ENCODE measurements around the gene LPXN. TPM values are rescaled to one million over a fixed set of nuclear protein-coding genes. Genes with fewer than 3 reads are reported as not detected.

LPXN gene
- total RNA-seq, 1 experiment from 2014 or later: 2.1 TPM

- TF ChIP-seq IRF2 (CRISPR knock-in tag; IDR thresholded peaks at IDR 0.05; ENCODE audit: borderline replicate concordance, low read depth): no peak
- no peak for TF ChIP-seq CDX4 (CRISPR knock-in tag; IDR thresholded peaks at IDR 0.05; ENCODE audit: borderline replicate concordance)
- TF ChIP-seq MYBL2 (CRISPR knock-in tag; IDR thresholded peaks at IDR 0.05): peak; percentile 42; the same call in 1 of the 2 replicates
- 0 out of 2 replicates have a peak, but pooled peaks have one; percentile 59 for TF ChIP-seq NFE2L1 (CRISPR knock-in tag; IDR thresholded peaks at IDR 0.05)
- TF ChIP-seq ZNF532 (CRISPR knock-in tag; IDR thresholded peaks at IDR 0.05; ENCODE audit: borderline replicate concordance): no peak
- peak; percentile 73 for TF ChIP-seq ZNF263 (CRISPR knock-in tag; IDR thresholded peaks at IDR 0.05; ENCODE audit: low read depth)
- TF ChIP-seq HMGA2 (CRISPR knock-in tag; IDR thresholded peaks at IDR 0.05): no peak
- no peak for TF ChIP-seq AFF4 (CRISPR knock-in tag; IDR thresholded peaks at IDR 0.05; ENCODE audit: borderline replicate concordance)
- TF ChIP-seq PRRX2 (CRISPR knock-in tag; IDR thresholded peaks at IDR 0.05): no peak
- no peak for TF ChIP-seq ATF1 (CRISPR knock-in tag; IDR thresholded peaks at IDR 0.05)
- TF ChIP-seq SP1 (CRISPR knock-in tag; conservative IDR thresholded peaks at IDR 0.05): 0 out of 2 replicates have a peak, but pooled peaks have one; percentile 19
- 0 out of 2 replicates have a peak, but pooled peaks have one; percentile 62 for TF ChIP-seq ZNF219 (CRISPR knock-in tag; IDR thresholded peaks at IDR 0.05; ENCODE audit: borderline replicate concordance)
- TF ChIP-seq ZNF121 (CRISPR knock-in tag; IDR thresholded peaks at IDR 0.05): no peak
- TF ChIP-seq TEAD4 (CRISPR knock-in tag; IDR thresholded peaks at IDR 0.05): 0 out of 2 replicates have a peak, but pooled peaks have one; percentile 13
- no peak for TF ChIP-seq FOXJ3 (CRISPR knock-in tag; IDR thresholded peaks at IDR 0.05; ENCODE audit: borderline replicate concordance)
- 0 out of 2 replicates have a peak, but pooled peaks have one; percentile 24 for TF ChIP-seq CTCF (IDR thresholded peaks at IDR 0.05)
- TF ChIP-seq FOXK1 (CRISPR knock-in tag; IDR thresholded peaks at IDR 0.05): peak; percentile 16; the same call in 1 of the 2 replicates
- no peak for TF ChIP-seq ZNF416 (CRISPR knock-in tag; IDR thresholded peaks at IDR 0.05)
- no peak for TF ChIP-seq ATF6 (CRISPR knock-in tag; IDR thresholded peaks at IDR 0.05)
- no peak for TF ChIP-seq MLX (CRISPR knock-in tag; IDR thresholded peaks at IDR 0.05)
- TF ChIP-seq STAT6 (CRISPR knock-in tag; conservative IDR thresholded peaks at IDR 0.05; ENCODE audit: low read depth): no peak
These were observed 3.8 kb upstream of the LPXN start (continued) for GRCh38 chr11:58579192-58580129.
